Type B pancreatic cell (in vitro differentiated cells): Measurements from ENCODE around the gene CRIP2. TPM values are rescaled to one million over a fixed set of nuclear protein-coding genes. Genes with fewer than 3 reads are reported as not detected.

ENCODE experiments used
- DNase-seq: peaks from one replicate; pipeline ENCODE4 v3.0.0; 2021; ENCODE audit warnings: mixed read lengths; ENCODE audit not compliant: unreplicated experiment; ENCODE audit errors: extremely low spot score
- H3K27ac Mint-ChIP-seq: 2 replicates; pipeline ENCODE4 v1.8.0; 2021; ENCODE audit warnings: mild to moderate bottlenecking, mixed read lengths
- H3K27me3 Mint-ChIP-seq: 2 replicates; pipeline ENCODE4 v1.8.0; 2021; ENCODE audit warnings: mixed read lengths
- H3K36me3 Mint-ChIP-seq: 2 replicates; pipeline ENCODE4 v1.8.0; 2021; ENCODE audit warnings: mixed read lengths
- H3K4me1 Mint-ChIP-seq: one replicate; pipeline ENCODE4 v1.8.0; 2021; ENCODE audit warnings: mixed read lengths; ENCODE audit not compliant: unreplicated experiment
- H3K4me3 Mint-ChIP-seq: 2 replicates; pipeline ENCODE4 v1.8.0; 2021; ENCODE audit warnings: mild to moderate bottlenecking, mixed read lengths
- H3K9me3 Mint-ChIP-seq: 2 replicates; pipeline ENCODE4 v1.8.0; 2021; ENCODE audit warnings: mixed read lengths
- total RNA-seq: library from RNA; stranded (reverse); gene quantifications from 2 replicates; pipeline ENCODE4 v1.2.1, GENCODE V29; 2021; ENCODE audit warnings: low replicate concordance
- TF ChIP-seq, protein P1 (sequence below): fragments of 200-600 bp; sonication (generic); conservative IDR thresholded peaks from 2 replicates; pipeline ENCODE4 v1.5.0; 2021; ENCODE audit warnings: antibody characterized with exemption, mild to moderate bottlenecking

CRIP2 gene
- total RNA-seq, 1 donor from 2014 or later = 20.3 TPM

- Mint-ChIP-seq H3K36me3 (no peaks in the 10 kb centered on the region), H3K27ac (no peak overlapping the region), H3K4me1 (peaks cover 10% of the 10 kb centered on the region), H3K4me3 (no peak overlapping the region), H3K27me3 (peaks cover 19% of the 10 kb centered on the region), H3K9me3 (no peaks in the 10 kb centered on the region)
- TF ChIP-seq, protein P1, sequence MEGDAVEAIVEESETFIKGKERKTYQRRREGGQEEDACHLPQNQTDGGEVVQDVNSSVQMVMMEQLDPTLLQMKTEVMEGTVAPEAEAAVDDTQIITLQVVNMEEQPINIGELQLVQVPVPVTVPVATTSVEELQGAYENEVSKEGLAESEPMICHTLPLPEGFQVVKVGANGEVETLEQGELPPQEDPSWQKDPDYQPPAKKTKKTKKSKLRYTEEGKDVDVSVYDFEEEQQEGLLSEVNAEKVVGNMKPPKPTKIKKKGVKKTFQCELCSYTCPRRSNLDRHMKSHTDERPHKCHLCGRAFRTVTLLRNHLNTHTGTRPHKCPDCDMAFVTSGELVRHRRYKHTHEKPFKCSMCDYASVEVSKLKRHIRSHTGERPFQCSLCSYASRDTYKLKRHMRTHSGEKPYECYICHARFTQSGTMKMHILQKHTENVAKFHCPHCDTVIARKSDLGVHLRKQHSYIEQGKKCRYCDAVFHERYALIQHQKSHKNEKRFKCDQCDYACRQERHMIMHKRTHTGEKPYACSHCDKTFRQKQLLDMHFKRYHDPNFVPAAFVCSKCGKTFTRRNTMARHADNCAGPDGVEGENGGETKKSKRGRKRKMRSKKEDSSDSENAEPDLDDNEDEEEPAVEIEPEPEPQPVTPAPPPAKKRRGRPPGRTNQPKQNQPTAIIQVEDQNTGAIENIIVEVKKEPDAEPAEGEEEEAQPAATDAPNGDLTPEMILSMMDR = no peak
- DNase-seq = no peak
These were observed 12.9 kb downstream of the CRIP2 start for GRCh38 chr14:105487449-105487985.

GRCh38 chr14:105487986-105488777 is 13.6 kb downstream of the CRIP2 start:
- TF ChIP-seq, protein P1 = no peak
- Mint-ChIP-seq H3K27ac (no peak overlapping the region), H3K4me3 (no peak overlapping the region), H3K36me3 (no peaks in the 10 kb centered on the region), H3K4me1 (peaks cover 10% of the 10 kb centered on the region), H3K27me3 (peaks cover 19% of the 10 kb centered on the region), H3K9me3 (no peaks in the 10 kb centered on the region)
- DNase-seq = no peak

DNA sequence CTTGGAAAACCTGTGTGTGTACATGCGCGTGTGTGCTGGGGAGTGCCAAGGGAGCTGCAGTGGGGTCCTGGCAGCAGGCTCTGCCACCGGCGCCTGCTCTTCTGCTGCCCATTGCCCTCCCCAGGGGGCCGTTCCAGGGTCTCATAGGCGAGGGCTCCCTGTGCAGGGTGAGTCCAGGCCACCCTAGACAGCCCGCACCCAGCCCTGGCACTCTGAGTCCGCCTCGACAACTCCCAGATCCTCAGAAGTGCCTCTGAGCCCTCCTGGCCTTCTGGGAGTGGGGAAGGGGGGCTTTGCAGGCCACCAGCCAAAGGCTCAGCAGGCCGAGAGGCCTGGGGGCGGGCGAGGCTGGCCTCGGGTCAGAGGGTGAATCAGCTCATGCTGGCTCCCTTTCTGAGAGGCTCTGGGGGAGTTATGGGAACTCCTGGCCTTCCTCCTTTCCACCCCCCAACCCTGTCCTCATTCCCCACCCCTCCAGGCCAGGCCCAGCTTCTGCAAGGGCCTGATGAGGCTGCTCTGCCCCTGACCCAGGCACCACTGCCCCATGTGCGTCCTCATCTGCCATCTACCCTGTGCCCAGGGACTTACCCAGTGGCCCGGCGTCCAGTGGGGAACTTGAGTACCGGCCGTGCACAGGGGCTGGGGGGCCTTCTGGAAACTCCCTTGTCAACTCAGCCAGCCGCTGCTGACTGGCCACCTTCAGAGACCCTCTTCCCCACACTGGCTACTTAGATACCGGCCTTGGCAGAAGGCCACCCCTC is 14.3 kb downstream of the CRIP2 start:
- TF ChIP-seq, protein P1 = no peak
- Mint-ChIP-seq H3K27me3 (peaks cover 19% of the 10 kb centered on the region), H3K27ac (peak overlapping the region; percentile 85), H3K4me1 (peaks cover 10% of the 10 kb centered on the region), H3K4me3 (peak overlapping the region; percentile 84), H3K9me3 (no peaks in the 10 kb centered on the region), H3K36me3 (no peaks in the 10 kb centered on the region)
- DNase-seq = no peak

- H3K27ac Mint-ChIP-seq = peak overlapping the region; percentile 85
- H3K4me1 Mint-ChIP-seq = peaks cover 5% of the 10 kb centered on the region
- H3K4me3 Mint-ChIP-seq = peak overlapping the region; percentile 84
- H3K36me3 Mint-ChIP-seq = no peaks in the 10 kb centered on the region
- peaks cover 14% of the 10 kb centered on the region for H3K27me3 Mint-ChIP-seq
- no peak for DNase-seq
- H3K9me3 Mint-ChIP-seq = no peaks in the 10 kb centered on the region
- TF ChIP-seq, protein P1 = peak; percentile 73
These were observed 15.1 kb downstream of the CRIP2 start for GRCh38 chr14:105489542-105490266.

- Mint-ChIP-seq H3K27me3 (peaks cover 14% of the 10 kb centered on the region), H3K4me1 (peaks cover 5% of the 10 kb centered on the region), H3K36me3 (no peaks in the 10 kb centered on the region), H3K4me3 (peak overlapping the region; percentile 84), H3K27ac (no peak overlapping the region), H3K9me3 (no peaks in the 10 kb centered on the region)
- TF ChIP-seq, protein P1 = no peak
- DNase-seq = no peak
These were observed 15.6 kb downstream of the CRIP2 start for GRCh38 chr14:105490267-105490571.
